Measurements from ENCODE around the gene NPFFR1.

NPFFR1 gene

DNA sequence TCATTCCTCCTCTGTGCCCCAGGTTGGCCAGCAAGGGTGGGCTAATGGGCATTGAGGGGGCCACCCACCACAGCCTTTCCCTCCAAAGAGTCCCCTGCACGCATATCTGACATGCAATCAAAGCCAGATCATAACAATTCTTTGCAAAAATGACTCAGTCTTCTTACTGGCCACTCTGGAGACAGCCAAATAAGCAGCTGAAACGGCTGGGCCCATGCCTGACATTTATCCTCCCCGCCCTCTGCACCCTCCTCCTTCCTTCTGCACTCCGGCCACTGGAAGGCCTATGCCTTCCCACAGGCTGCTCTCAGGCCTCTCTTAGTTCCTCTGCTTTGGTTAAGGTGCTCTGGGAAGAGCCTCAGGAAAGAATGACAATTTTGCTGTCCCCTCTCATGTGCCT is 29.2 kb upstream of the NPFFR1 start:
- no peak for DNase-seq

DNA sequence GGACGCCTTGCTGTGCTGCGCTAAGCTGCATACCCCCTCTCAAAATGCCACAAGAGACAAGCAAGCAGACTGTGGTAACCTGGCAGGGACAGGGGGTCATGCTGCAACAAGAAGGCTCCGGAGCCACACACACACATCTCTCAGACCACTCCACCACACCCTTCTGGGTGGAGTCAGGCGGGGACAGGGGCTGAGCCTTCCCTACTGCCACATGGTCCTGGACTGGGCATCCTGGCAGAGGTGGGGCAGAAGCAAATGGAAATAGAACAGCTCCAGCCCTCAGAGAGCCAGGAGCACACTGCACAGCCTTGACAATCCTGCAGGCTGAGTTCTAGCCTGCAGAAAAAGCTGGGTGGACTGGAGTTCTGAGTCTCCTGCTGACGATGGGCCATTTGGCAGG is 28.4 kb upstream of the NPFFR1 start:
- DNase-seq: no peak

DNA sequence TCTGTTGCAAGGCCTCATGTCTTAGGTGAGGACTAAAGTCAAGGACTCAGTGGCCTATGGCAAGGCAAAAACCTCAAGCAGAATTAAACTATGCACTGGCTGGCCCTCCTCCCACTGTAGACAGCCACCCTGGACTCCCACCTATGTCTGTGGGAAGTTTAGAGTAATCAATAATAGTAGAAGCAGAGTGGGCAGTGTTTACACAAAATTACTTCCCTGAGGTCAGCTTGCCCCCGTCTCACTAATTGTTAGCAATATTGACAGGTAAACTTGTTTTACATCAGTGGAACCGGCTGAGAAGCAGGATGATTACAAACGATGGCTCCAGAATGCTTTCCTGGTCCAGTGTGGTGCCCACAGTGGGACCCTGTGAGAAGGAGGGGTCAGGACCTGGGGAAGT is 27.9 kb upstream of the NPFFR1 start:
- no peak for DNase-seq

DNA sequence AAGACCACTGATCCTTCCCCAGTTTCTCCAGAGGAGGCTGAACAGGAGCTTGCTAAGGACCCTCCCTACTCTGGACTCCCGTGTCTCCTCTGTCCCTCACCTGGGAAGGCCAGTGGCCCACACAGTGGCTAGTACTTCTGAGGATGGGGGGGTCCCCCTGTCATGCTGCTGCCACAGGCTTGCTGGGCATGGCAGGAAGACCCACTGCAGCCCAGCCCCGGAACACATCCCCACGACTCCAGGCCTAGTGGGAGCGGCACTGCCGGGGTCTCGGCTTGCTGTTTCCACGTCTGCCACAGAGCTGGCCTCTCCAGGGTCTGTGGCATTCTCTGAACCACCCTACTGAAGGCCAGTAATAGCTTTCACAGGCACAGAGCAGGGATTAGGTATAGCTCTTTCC is 25.9 kb upstream of the NPFFR1 start:
- DNase-seq: no peak

GRCh38 chr10:70308121-70309060 is 24.6 kb upstream of the NPFFR1 start:
- DNase-seq: no peak

DNA sequence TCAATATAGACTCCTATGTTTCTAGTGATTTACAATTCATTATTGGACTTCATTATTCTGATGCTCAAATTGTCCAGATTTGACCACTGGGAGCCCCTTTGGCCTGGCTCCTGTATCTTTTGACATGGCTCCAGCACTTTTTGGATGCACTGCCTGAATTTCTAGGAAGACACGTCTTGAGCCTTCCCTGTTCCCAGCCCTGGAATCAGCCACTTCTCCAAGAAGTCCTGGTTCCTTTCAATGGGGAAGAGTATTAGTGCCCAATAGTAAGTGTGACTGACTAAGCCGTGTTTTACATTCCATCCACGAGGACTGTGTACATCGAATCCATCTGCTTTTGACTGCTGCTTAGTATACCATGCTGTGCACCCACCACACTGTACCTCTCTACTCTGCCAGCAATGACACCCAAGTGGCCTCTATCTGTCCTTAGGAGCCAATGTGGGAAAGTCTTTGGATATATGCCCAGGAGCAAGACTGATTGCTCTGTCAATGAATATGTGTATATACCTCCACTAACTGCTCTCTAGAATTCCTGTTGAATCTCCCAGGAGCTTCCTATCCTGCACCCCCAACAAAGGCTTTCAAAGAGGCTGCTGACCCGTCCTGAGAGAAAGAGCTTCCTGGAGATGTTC is 23.2 kb upstream of the NPFFR1 start:
- DNase-seq: no peak

- no peak for DNase-seq
Measured at GRCh38 chr10:70306181-70306705, 22.4 kb upstream of the NPFFR1 start.

DNA sequence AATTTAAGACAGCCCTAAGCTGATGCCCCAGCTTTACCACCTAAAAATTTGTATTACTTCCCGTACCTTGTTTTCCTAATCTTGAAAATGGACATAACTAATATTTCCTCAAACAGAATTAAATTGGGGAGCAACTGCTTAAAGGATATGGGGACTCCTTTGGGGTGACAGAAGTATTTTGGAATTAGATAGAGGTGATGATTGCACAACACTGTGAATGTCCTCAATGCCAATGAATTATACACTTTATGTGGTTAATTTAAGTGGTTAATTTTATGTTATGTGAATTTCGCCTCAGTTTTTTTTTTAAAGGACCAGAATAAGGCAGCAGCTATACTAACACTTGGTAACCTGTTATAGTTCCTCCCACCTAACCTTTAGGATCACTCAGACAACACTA is 19.9 kb upstream of the NPFFR1 start:
- no peak for DNase-seq

DNA sequence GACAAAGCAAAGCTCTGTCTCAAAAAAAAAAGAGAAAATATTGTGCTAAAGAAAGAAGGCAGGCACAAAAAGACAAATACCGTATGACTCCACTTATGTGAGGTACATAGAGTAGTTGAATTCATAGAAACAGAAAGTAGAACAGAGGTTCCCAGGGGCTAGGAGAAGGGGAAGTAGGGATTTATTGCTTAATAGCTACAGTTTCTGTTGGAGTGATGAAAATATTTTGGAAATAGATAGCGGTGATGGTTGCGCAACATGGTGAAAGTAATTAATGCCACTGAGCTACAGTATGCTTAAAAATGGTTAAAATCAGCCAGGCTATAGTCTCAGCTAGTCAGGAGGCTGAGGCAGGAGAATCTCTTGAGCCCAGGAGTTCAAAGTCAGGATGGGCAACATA is 18.5 kb upstream of the NPFFR1 start:
- no peak for DNase-seq

DNA sequence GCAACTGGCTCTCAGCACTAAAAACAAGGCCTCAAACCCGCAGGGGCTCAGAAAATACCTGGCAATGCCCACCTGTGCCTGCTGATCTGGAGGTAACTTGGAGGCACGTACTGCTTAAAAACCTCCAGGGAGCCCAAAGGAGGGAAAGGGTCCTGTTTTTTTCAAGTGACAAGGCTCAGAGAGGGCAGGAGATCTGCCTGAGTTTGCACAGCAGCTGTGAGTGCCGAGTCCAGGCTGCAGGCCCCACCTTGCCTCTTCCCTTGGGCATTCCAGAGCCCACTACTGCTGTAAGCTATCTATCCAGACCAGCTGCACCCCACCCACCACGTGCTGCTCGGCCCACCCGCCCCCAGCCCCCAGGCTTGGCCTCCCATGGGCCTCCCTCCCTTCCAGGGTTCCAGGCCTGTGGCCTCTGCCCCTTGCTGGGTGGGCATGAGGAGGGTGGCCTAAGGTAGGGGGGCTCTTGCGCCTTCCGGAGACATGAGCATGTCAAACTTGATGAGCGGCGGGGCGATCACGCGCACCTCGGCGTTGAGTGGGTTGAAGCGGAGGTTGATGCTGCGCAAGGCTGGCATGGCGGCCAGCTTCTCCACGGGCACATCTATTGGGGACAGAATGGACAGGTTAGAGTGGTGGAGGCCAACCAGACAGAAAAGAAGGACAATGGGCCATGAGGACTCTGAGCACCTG is 17.2 kb upstream of the NPFFR1 start:
- DNase-seq: no peak

GRCh38 chr10:70300461-70300860 is 16.7 kb upstream of the NPFFR1 start:
- no peak for DNase-seq

- DNase-seq: no peak
Measured at GRCh38 chr10:70299876-70300275, 16.1 kb upstream of the NPFFR1 start.

DNA sequence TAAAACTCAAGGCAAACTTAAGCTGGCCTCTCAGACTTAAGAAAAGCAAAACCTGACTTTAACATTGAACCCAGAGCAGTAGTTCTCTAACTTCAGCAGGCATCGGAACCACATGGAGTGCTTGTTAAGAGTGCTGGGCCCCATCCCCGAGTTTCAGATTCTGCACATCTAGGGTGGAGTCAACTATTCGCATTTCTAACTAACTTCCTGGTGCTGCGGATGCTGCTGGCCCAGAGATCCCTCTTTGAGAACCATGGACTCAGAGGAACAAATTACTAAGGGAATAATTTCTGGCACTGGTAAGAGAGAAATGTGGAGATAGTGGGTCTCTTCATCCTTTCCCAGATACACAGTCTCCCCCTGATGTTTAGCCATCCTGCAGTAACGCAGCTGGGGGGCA is 14.6 kb upstream of the NPFFR1 start:
- no peak for DNase-seq

- no peak for DNase-seq
Measured at GRCh38 chr10:70297224-70297623, 13.4 kb upstream of the NPFFR1 start.

- DNase-seq: no peak
Measured at GRCh38 chr10:70296406-70296899, 12.6 kb upstream of the NPFFR1 start.

DNA sequence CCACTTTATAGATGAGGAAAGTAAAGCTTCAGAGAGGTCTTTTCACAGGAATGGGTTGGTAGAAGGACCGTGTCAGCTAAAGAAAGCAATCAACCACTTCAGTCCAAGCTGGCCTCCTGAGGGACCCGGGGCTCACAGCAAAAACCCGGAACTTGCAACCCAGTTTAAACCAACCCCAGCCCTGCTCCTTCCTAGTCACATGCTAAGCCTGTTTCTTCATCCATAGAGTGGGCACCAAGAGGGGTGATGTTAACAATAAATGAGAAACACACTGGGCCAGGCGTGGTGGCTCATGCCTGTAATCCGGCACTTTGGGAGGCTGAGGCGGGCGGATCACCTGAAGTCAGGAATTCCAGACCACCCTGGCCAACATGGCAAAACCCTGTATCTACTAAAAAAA is 12.1 kb upstream of the NPFFR1 start:
- no peak for DNase-seq

DNA sequence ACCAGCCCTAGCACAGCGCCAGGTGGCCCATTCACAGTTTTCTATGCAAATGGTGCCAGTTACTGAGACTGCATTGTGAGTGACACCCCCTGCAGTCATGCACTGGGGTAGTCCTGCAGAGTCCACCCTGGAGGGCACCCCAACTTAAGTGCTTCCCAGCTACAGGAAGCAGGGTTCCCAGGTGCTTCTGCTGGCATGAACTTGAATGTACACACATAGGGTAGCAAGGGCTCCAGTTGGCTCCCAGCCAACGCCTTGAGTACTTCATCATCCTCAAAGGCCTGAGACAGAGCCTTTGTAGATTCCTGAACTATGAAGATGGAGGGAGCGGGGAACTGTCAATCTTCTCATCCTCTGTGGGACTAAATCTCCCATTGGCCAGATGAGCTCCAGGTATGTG is 11.5 kb upstream of the NPFFR1 start:
- DNase-seq: no peak

- no peak for DNase-seq
Measured at GRCh38 chr10:70293169-70293843, 9.5 kb upstream of the NPFFR1 start.

DNA sequence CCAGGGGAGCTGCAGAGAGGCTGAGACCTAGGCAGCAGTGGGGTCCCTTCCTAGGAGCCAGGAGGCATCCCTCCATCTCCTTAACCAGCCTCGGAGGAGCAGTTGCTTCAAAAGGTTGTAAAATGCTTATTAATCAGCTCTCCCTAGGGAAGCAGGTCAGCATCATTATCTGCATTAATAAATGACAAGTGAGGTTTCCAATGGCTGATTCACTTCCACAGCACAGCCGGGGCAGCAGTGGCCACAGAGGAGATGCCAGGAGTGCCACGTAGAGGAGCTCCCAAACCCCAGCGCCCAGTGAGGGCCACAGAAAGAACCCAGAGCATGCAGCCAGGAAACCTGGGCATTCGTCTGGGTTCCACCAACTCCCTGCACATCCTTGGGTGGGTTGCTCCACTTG is 8.2 kb upstream of the NPFFR1 start:
- no peak for DNase-seq

DNA sequence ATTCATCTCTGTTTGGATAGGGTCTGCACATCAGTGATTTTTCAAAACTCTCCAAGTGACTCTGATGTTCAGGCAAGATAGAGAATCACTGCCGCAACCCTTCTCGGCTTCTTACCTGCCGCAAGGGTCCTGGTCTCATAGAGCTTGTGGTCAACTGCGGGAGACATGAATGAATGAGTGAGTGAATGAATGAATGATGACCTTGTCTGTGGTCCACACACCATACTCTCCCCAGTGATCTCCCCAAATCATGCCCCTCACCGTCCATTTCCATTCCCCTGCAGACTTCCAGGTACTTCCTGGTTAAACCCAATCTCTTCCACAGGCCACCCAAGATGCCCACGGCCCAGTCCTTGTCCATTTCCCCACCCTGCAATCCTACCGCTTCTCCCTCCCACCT is 5.9 kb upstream of the NPFFR1 start:
- no peak for DNase-seq

GRCh38 chr10:70286616-70287015 is 2.8 kb upstream of the NPFFR1 start:
- no peak for DNase-seq

GRCh38 chr10:70285476-70285831 is 1.6 kb upstream of the NPFFR1 start:
- DNase-seq: no peak
